H1 (cell line): ENCODE results near the gene GCSH. TPM values are rescaled to one million over a fixed set of nuclear protein-coding genes. Genes with fewer than 3 reads are reported as not detected.

Source experiments
- CTCF ChIA-PET: fragments of 300-600 bp; sonication (Branson Sonifier 250); formaldehyde crosslinking; loops from one replicate; lab custom pipeline; 2021; ENCODE audit not compliant: partially characterized antibody; lab: Charles Lee
- POLR2A ChIA-PET: fragments of 300-600 bp; sonication (Branson Sonifier 250); formaldehyde crosslinking; loops from one replicate; lab custom pipeline; 2021; ENCODE audit warnings: inconsistent platforms; ENCODE audit not compliant: partially characterized antibody; lab: Charles Lee
- DNase-seq, 2 experiments: peaks; one replicate each; pipeline versions ENCODE4 v3.0.0 to v3.0.0-alpha.2; 2010 to 2022; ENCODE audit warnings: low spot score in 2 of 2, low read depth in 1 of 2, mixed read lengths in 1 of 2
- FAIRE-seq: peaks from 2 replicates; lab custom pipeline; 2011; peaks lifted over from hg19 to GRCh38; lab: Jason Lieb, UNC
- H2AFZ ChIP-seq: 2 replicates; pipeline ENCODE4 v1.8.1; 2012; ENCODE audit warnings: low read length, inconsistent platforms
- H2AK5ac ChIP-seq: 2 replicates; pipeline ENCODE4 v1.6.1; 2013; ENCODE audit warnings: low read depth, low read length
- H2BK120ac ChIP-seq: replicated peaks from 2 replicates; pipeline ENCODE3; 2013; ENCODE audit warnings: low read depth, low read length, inconsistent platforms
- H2BK12ac ChIP-seq: 2 replicates; pipeline ENCODE4 v1.6.1; 2013; ENCODE audit warnings: low read depth, low read length
- H2BK15ac ChIP-seq: 2 replicates; pipeline ENCODE4 v1.6.1; 2013; ENCODE audit warnings: low read length
- H2BK20ac ChIP-seq: 2 replicates; pipeline ENCODE4 v1.6.1; 2013; ENCODE audit warnings: low read length
- H2BK5ac ChIP-seq: 2 replicates; pipeline ENCODE4 v1.6.1; 2013; ENCODE audit warnings: low read depth, low read length
- H3K14ac ChIP-seq: 2 replicates; pipeline ENCODE4 v1.6.1; 2013; ENCODE audit warnings: inconsistent platforms; ENCODE audit not compliant: insufficient read length
- H3K18ac ChIP-seq: 2 replicates; pipeline ENCODE4 v1.6.1; 2013; ENCODE audit warnings: low read length; ENCODE audit errors: extremely low read depth
- H3K23ac ChIP-seq: 2 replicates; pipeline ENCODE4 v1.6.1; 2013; ENCODE audit warnings: inconsistent platforms; ENCODE audit not compliant: insufficient read length
- H3K23me2 ChIP-seq: 2 replicates; pipeline ENCODE4 v1.6.1; 2013; ENCODE audit warnings: low read depth, low read length
- H3K27ac ChIP-seq: 2 replicates; pipeline ENCODE4 v1.6.1; 2011; ENCODE audit warnings: low read depth, low read length, inconsistent platforms
- H3K27me3 ChIP-seq, 4 experiments: replicated peaks in 1 of 4; 1 replicate in 1 of 4; 2 replicates in 3 of 4; pipeline versions ENCODE4 v1.6.1 to v1.8.1; 2011 to 2013; ENCODE audit warnings: low read length in 3 of 4, mild to moderate bottlenecking in 3 of 4, inconsistent platforms in 2 of 4, mixed read lengths in 2 of 4, moderate library complexity in 1 of 4; ENCODE audit not compliant: control insufficient read depth in 3 of 4, insufficient read depth in 3 of 4; ENCODE audit errors: extremely low read depth in 1 of 4
- H3K36me3 ChIP-seq, 4 experiments: 2 replicates each; pipeline versions ENCODE4 v1.6.1 to v1.8.1; 2011 to 2013; ENCODE audit warnings: mild to moderate bottlenecking in 4 of 4, low read length in 3 of 4, moderate library complexity in 2 of 4, control low read depth in 1 of 4, inconsistent platforms in 1 of 4; ENCODE audit not compliant: insufficient read depth in 4 of 4, control insufficient read depth in 2 of 4
- H3K4ac ChIP-seq: replicated peaks from 2 replicates; pipeline ENCODE3; 2013; ENCODE audit warnings: low read length, low read depth, mixed read lengths, inconsistent platforms; ENCODE audit not compliant: insufficient read length
- H3K4me1 ChIP-seq, 4 experiments: replicated peaks in 1 of 4; 1 replicate in 1 of 4; 2 replicates in 3 of 4; pipeline versions ENCODE4 v1.6.1 to v1.8.1; 2011 to 2013; ENCODE audit warnings: low read length in 3 of 4, inconsistent platforms in 2 of 4, mixed read lengths in 1 of 4; ENCODE audit not compliant: insufficient read depth in 4 of 4, control insufficient read depth in 3 of 4
- H3K4me2 ChIP-seq, 2 experiments: 2 replicates each; pipeline versions ENCODE4 v1.6.1 to v1.8.1; 2011 to 2013; ENCODE audit warnings: low read depth in 2 of 2, low read length in 2 of 2, control low read depth in 1 of 2, inconsistent platforms in 1 of 2, mild to moderate bottlenecking in 1 of 2; ENCODE audit not compliant: insufficient read depth in 1 of 2
- H3K4me3 ChIP-seq, 4 experiments: fragments of 200-600, 300-600 bp in 1 of 4; sonication (generic), shearing (Covaris generic), sonication (Bioruptor Twin) in 1 of 4; 2 replicates each; pipeline versions ENCODE4 v1.5.1 to v1.8.1; 2011 to 2016; ENCODE audit warnings: low read length in 4 of 4, low read depth in 3 of 4, control low read depth in 2 of 4, inconsistent platforms in 2 of 4, mild to moderate bottlenecking in 2 of 4, mixed read lengths in 1 of 4, moderate library complexity in 1 of 4; ENCODE audit not compliant: insufficient read depth in 2 of 4; ENCODE audit errors: extremely low read depth in 1 of 4
- H3K56ac ChIP-seq: replicated peaks from 2 replicates; pipeline ENCODE3; 2013; ENCODE audit warnings: low read depth, mild to moderate bottlenecking, mixed read lengths, low read length, inconsistent platforms; ENCODE audit not compliant: insufficient read length
- H3K79me1 ChIP-seq: 2 replicates; pipeline ENCODE4 v1.6.1; 2013; ENCODE audit warnings: low read depth, low read length, control low read depth
- H3K79me2 ChIP-seq, 2 experiments: 2 replicates each; pipeline versions ENCODE4 v1.6.1 to v1.8.1; 2012 to 2013; ENCODE audit warnings: low read length in 2 of 2, mild to moderate bottlenecking in 2 of 2, inconsistent platforms in 1 of 2; ENCODE audit not compliant: insufficient read depth in 2 of 2, control insufficient read depth in 1 of 2
- H3K9ac ChIP-seq, 4 experiments: replicated peaks in 1 of 4; 1 replicate in 1 of 4; 2 replicates in 3 of 4; pipeline versions ENCODE4 v1.6.1 to v1.8.1; 2011 to 2013; ENCODE audit warnings: low read depth in 3 of 4, low read length in 3 of 4, control low read depth in 2 of 4, mild to moderate bottlenecking in 2 of 4, moderate library complexity in 2 of 4, inconsistent platforms in 1 of 4; ENCODE audit errors: extremely low read depth in 1 of 4
- H3K9me3 ChIP-seq, 2 experiments: 2 replicates each; pipeline versions ENCODE4 v1.6.1 to v1.8.1; 2012 to 2013; ENCODE audit warnings: mild to moderate bottlenecking in 2 of 2, moderate library complexity in 2 of 2, control low read depth in 1 of 2, inconsistent platforms in 1 of 2, low read depth in 1 of 2, low read length in 1 of 2, mixed read lengths in 1 of 2; ENCODE audit not compliant: insufficient read depth in 2 of 2
- H4K20me1 ChIP-seq, 2 experiments: replicated peaks in 1 of 2; 2 replicates each; pipeline versions ENCODE3 to v1.8.1; 2011 to 2013; ENCODE audit warnings: inconsistent platforms in 2 of 2, low read length in 2 of 2, mild to moderate bottlenecking in 1 of 2; ENCODE audit not compliant: insufficient read depth in 2 of 2, control insufficient read depth in 1 of 2
- H4K5ac ChIP-seq: 2 replicates; pipeline ENCODE4 v1.6.1; 2013; ENCODE audit warnings: low read length, low read depth, mixed read lengths, inconsistent platforms; ENCODE audit not compliant: insufficient read length
- H4K8ac ChIP-seq: 2 replicates; pipeline ENCODE4 v1.8.0; 2013; ENCODE audit warnings: mild to moderate bottlenecking, moderate library complexity, low read length, inconsistent platforms; ENCODE audit not compliant: insufficient read depth; ENCODE audit errors: extremely low read depth
- H4K91ac ChIP-seq: replicated peaks from 2 replicates; pipeline ENCODE3; 2013; ENCODE audit warnings: low read length, mixed read lengths, inconsistent platforms; ENCODE audit not compliant: insufficient read length
- POU5F1 ChIP-seq: IDR thresholded peaks from 2 replicates; pipeline ENCODE4 v1.6.1; 2011; ENCODE audit warnings: low read depth, mild to moderate bottlenecking, low read length, moderate library complexity
- YY1 ChIP-seq: IDR thresholded peaks from 2 replicates; pipeline ENCODE4 v1.6.1; 2011; ENCODE audit warnings: low read depth, mild to moderate bottlenecking, low read length
- WGBS, 2 experiments: shearing (Covaris generic) in 1 of 2; methylation state at CpG; one replicate each; pipeline versions ENCODE4 v1.1.6 to v1.1.7; 2013 to 2015; ENCODE audit warnings: low lambda C conversion rate in 2 of 2, mixed read lengths in 2 of 2, inconsistent platforms in 1 of 2, low coverage in 1 of 2, missing lambda C conversion rate in 1 of 2; ENCODE audit not compliant: insufficient replicate concordance in 2 of 2, insufficient coverage in 1 of 2, insufficient read length in 1 of 2; ENCODE audit errors: extremely low coverage in 1 of 2, missing lambda C conversion rate in 1 of 2; 5-methylcytosine and 5-hydroxymethylcytosine counted together
- polyA plus RNA-seq, 7 experiments: library from polyadenylated mRNA; depleted of rRNA in 3 of 7; stranded (reverse) in 5 of 7; unstranded in 2 of 7; fragments of >200 nt in 5 of 7; fragments of 200-250 nt in 2 of 7; gene quantifications; 1 replicate in 5 of 7; 2 replicates in 1 of 7; 4 replicates in 1 of 7; pipeline versions ENCODE4 v1.2.1 to v1.2.3, GENCODE V29; 2011 to 2013; ENCODE audit warnings: missing spikeins in 2 of 7, mixed read lengths in 2 of 7
- total RNA-seq: library from RNA; stranded (reverse); fragmentation: NEBNext Ultra II Directional; extraction: Animal tissue kit (Norgen Biotek cat#: 25700); gene quantifications from 2 replicates; pipeline ENCODE4 v1.2.1, GENCODE V29; 2021
- TF ChIP-seq, protein P1 (sequence below), 3 experiments: IDR thresholded peaks; 1 replicate in 2 of 3; 2 replicates in 1 of 3; pipeline versions ENCODE4 v1.5.1 to v1.6.1; 2011; ENCODE audit warnings: low read length in 3 of 3, mild to moderate bottlenecking in 3 of 3, inconsistent platforms in 2 of 3, low read depth in 1 of 3, moderate library complexity in 1 of 3; ENCODE audit not compliant: insufficient read depth in 1 of 3; ENCODE audit errors: control extremely low read depth in 1 of 3

GCSH gene
- total and polyA plus RNA-seq, 2 of the 8 experiments (the other 6 are each of a cell fraction or from before 2014, with no cell fraction given): 28.2 to 108 TPM

DNA sequence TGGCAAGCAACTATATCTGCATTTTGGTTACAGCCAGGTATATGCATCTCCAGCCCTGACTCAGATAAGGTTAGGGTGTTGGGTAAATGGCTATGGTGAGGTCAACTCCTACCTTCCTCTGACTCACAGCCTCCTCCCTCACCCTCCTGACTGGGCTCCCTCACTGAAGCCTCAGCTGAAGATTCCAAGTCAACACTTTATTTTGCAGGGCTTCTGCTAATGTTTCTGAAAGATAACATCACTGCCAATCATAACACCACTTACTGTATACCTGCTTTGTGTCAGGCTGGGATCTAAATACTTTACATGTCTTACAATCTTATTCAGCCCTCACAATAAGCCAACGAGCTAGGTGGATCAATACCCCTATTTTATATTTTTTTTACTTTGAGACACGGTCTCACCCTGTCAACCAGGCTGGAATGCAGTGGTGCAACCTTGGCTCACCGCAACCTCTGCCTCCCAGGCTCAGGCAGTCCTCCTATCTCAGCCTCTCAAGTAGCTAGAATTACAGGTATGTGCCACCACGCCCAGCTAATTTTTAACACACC is 47.8 kb upstream of the GCSH start:
- 94% methylated on average over 4 of the region's 4 CpGs; no CpG with 5 or more reads in 1 of the 2 experiments for WGBS, 2 experiments
- POLR2A ChIA-PET: interaction anchor here (1.3 kb wide), 1 partner anchor 49 kb away, joined by 4 read pairs; no protein-coding TSS in a partner anchor
- no peaks in the 10 kb centered on the region for H3K79me1 ChIP-seq
- no peak overlapping the region for H3K56ac ChIP-seq
- H2BK12ac ChIP-seq: no peak overlapping the region
- no peak overlapping the region for H4K5ac ChIP-seq
- no peak overlapping the region for H2BK5ac ChIP-seq
- H3K4me1 ChIP-seq: peaks cover 0 to 3% (median 1%) of the 10 kb centered on the region in 4 experiments; a peak in 3 of 7 replicates
- no peak overlapping the region for H4K91ac ChIP-seq
- no peak overlapping the region for H3K27ac ChIP-seq
- no peak overlapping the region for H4K8ac ChIP-seq
- no peak overlapping the region for H2BK20ac ChIP-seq
- H3K14ac ChIP-seq: no peak overlapping the region
- FAIRE-seq (no peak), DNase-seq (no peak)
- H3K18ac ChIP-seq: no peak overlapping the region
- H3K4me3 ChIP-seq: no peak overlapping the region
- no peak overlapping the region for H2AK5ac ChIP-seq
- no peak overlapping the region for H3K4me2 ChIP-seq
- H3K79me2 ChIP-seq: no peaks in the 10 kb centered on the region
- no peak overlapping the region for H2AFZ ChIP-seq
- H4K20me1 ChIP-seq: no peaks in the 10 kb centered on the region
- CTCF ChIA-PET: interaction anchor here (0.7 to 3.0 kb wide), 7 partner anchors 9 to 224 kb away, joined by 3 to 24 read pairs (median 5); no protein-coding TSS in a partner anchor
- H3K36me3 ChIP-seq: no peaks in the 10 kb centered on the region
- H3K27me3 ChIP-seq: no peaks in the 10 kb centered on the region
- H3K23me2 ChIP-seq: no peaks in the 10 kb centered on the region
- no peak overlapping the region for H3K4ac ChIP-seq
- no peak overlapping the region for H2BK120ac ChIP-seq
- H2BK15ac ChIP-seq: no peak overlapping the region
- H3K23ac ChIP-seq: no peak overlapping the region
- no peaks in the 10 kb centered on the region for H3K9me3 ChIP-seq
- H3K9ac ChIP-seq: no peak overlapping the region
- TF ChIP-seq POU5F1: no peak
- TF ChIP-seq, protein P1, sequence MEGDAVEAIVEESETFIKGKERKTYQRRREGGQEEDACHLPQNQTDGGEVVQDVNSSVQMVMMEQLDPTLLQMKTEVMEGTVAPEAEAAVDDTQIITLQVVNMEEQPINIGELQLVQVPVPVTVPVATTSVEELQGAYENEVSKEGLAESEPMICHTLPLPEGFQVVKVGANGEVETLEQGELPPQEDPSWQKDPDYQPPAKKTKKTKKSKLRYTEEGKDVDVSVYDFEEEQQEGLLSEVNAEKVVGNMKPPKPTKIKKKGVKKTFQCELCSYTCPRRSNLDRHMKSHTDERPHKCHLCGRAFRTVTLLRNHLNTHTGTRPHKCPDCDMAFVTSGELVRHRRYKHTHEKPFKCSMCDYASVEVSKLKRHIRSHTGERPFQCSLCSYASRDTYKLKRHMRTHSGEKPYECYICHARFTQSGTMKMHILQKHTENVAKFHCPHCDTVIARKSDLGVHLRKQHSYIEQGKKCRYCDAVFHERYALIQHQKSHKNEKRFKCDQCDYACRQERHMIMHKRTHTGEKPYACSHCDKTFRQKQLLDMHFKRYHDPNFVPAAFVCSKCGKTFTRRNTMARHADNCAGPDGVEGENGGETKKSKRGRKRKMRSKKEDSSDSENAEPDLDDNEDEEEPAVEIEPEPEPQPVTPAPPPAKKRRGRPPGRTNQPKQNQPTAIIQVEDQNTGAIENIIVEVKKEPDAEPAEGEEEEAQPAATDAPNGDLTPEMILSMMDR (IDR thresholded peaks at IDR 0.05; ENCODE audit: control extremely low read depth in 1 of 3, insufficient read depth in 1 of 3, low read depth in 1 of 3, low read length in 3 of 3): no peak
- no peak for TF ChIP-seq YY1
